Measurements from ENCODE around the gene GTF3C1. TPM values are rescaled to one million over a fixed set of nuclear protein-coding genes. Genes with fewer than 3 reads are reported as not detected.
"Not testable (repeated sequence)": the region's sequence is repeated elsewhere in the genome, so short reads cannot be mapped to it uniquely, and the experiment has no call there.

GTF3C1 gene
- total RNA-seq, 1 donor from 2014 or later, result 57.1 TPM

DNA sequence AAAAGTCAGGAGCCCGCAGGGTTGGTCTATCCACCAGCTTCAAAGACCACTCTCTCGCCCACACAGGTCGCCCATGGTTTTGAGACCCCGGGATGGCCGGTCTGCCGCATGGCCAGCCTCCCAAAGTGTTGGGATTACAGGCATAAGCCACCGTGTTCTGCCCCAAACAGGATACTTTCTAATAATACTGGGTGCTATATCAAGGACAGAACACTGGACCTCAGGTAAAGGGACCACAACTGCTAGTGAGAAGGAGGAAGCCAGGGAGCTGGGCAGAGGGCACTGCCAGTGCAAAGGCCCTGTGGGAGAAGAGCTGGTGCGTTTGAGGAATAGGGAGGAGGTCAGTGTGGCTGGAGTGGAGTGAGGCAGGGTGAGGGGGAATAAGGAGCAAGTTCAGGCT is 113.6 kb downstream of the GTF3C1 start:
- no peaks in the 10 kb centered on the region for H3K27me3 ChIP-seq (ENCODE audit: low read depth)

DNA sequence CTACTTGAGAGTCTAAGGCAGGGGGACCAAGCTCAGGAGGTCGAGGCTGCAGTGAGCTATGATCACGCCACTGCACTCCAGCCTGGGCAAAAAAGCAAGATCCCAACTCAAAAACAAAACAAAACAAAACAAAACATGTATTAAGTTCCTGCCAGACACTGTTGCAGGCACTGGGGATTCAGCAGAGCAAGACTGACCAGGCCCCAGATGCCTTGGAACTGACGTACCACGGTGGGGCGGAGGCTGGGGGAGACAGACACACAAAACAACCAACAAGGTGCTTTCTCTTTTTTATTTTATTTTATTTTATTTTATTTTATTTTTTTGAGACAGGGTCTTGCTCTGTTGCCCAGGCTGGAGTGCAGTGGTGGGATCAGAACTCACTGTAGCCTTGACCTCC is 114.6 kb downstream of the GTF3C1 start:
- ATAC-seq, H3K4me3 ChIP-seq: not testable (repeated sequence)

More for the DNA sequence above, 113.6 kb downstream of the GTF3C1 start:
- H3K4me3 ChIP-seq, result no peak overlapping the region
- intact Hi-C loops (cut with DNase I), result no loop called here
- ATAC-seq (no peak), DNase-seq (no peak)
- H3K4me1 ChIP-seq, result no peaks in the 10 kb centered on the region
- H3K9me3 ChIP-seq, result no peaks in the 10 kb centered on the region
- TF ChIP-seq, protein P1, sequence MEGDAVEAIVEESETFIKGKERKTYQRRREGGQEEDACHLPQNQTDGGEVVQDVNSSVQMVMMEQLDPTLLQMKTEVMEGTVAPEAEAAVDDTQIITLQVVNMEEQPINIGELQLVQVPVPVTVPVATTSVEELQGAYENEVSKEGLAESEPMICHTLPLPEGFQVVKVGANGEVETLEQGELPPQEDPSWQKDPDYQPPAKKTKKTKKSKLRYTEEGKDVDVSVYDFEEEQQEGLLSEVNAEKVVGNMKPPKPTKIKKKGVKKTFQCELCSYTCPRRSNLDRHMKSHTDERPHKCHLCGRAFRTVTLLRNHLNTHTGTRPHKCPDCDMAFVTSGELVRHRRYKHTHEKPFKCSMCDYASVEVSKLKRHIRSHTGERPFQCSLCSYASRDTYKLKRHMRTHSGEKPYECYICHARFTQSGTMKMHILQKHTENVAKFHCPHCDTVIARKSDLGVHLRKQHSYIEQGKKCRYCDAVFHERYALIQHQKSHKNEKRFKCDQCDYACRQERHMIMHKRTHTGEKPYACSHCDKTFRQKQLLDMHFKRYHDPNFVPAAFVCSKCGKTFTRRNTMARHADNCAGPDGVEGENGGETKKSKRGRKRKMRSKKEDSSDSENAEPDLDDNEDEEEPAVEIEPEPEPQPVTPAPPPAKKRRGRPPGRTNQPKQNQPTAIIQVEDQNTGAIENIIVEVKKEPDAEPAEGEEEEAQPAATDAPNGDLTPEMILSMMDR (IDR thresholded peaks at IDR 0.05), result no peak
- no peak overlapping the region for H3K27ac ChIP-seq
- H3K36me3 ChIP-seq, result peaks cover 6% of the 10 kb centered on the region

DNA sequence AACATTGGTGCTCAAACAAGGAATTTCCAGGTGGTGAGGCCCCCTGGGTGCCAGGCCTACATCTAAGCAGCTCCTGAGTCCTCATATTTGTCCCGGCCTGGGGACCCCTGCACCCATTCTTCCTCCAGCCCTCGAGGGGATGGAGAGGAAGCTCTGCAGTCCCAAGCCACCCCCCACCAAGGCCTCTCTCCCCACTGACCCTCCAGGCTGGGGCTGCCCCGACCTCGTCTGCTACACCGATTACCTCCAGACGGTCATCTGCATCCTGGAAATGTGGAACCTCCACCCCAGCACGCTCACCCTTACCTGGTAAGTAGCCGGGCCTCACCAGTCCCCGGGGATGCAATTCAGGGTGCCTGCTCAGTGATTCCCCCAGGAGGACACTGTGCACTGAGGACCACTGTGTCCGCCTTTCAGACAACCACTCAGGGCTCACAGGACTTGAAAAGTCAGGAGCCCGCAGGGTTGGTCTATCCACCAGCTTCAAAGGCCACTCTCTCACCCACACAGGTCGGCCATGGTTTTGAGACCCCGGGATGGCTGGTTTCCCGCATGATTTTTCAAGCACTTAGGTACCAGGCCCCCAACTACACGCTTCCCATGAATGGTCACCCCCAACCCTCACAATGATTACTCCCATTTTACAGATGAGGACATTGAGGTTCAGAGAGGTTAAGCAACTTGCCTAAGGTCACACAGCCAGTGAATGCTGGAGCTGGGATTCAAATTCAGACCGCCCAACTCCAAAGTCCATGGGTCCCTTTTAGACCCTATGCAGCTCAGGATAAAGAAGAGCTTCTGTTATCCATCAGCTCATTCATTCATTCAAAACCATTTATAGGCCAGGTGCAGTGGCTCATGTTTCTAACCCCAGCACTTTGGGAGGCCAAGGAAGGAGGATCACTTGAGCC is 115.3 kb downstream of the GTF3C1 start:
- no peak overlapping the region for H3K27ac ChIP-seq
- H3K4me1 ChIP-seq, result no peaks in the 10 kb centered on the region
- intact Hi-C loops (cut with DNase I), result no loop called here
- no peak overlapping the region for H3K4me3 ChIP-seq
- H3K27me3 ChIP-seq (ENCODE audit: low read depth), result peaks cover 5% of the 10 kb centered on the region
- no peaks in the 10 kb centered on the region for H3K9me3 ChIP-seq
- no peak for DNase-seq
- TF ChIP-seq, protein P1 (IDR thresholded peaks at IDR 0.05), result no peak
- ATAC-seq, result no peak
- H3K36me3 ChIP-seq, result peaks cover 6% of the 10 kb centered on the region

More for the DNA sequence above, 114.6 kb downstream of the GTF3C1 start:
- intact Hi-C loops (cut with DNase I); H3K36me3 ChIP-seq; H3K27ac ChIP-seq; DNase-seq; H3K9me3 ChIP-seq; H3K4me1 ChIP-seq; H3K27me3 ChIP-seq (ENCODE audit: low read depth): not testable (repeated sequence)

DNA sequence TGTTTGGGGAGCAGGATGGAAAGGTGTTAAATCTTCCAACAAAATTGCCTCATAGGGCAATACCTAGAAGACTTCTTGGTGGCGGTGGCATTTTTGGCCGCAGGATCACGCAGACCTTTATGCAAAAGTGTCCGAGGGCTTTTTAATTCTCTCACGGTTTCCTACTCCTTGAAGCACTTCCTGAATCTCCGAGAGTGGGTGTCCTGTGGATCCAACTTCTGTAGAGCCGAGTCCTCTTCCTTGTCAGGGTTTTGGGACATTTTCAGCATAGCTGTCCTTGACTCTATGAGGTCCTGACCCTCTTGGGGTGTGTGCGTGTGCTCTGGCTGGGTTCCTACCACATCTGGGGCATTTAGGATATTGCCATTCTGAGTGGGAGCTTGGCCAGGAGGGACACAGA is 116.1 kb downstream of the GTF3C1 start:
- DNase-seq (no peak), ATAC-seq (no peak)
- Histone ChIP-seq H3K4me1 (no peaks in the 10 kb centered on the region), H3K9me3 (no peaks in the 10 kb centered on the region), H3K36me3 (peaks cover 6% of the 10 kb centered on the region), H3K4me3 (no peak overlapping the region), H3K27ac (no peak overlapping the region), H3K27me3 (ENCODE audit: low read depth) (peaks cover 5% of the 10 kb centered on the region)
- intact Hi-C loops (cut with DNase I), result no loop called here
- TF ChIP-seq, protein P1 (IDR thresholded peaks at IDR 0.05), result no peak

DNA sequence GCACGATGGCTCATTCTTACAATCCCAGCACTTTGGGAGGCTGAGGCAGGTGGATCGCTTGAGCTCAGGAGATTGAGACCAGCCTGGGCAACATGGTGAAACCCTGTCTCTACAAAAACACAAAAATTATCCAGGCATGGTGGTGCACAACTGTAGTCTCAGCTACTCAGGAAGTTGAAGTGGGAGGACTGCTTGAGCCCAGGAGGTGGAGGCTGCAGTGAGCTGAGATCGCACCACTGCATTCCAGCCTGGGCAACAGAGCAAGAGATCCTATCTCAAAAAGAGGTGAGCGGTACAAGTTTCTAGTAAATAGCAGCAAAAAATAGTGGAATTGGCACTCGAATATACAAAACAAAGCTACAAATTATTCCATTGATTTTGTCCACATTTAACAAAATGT is 116.5 kb downstream of the GTF3C1 start:
- DNase-seq; H3K9me3 ChIP-seq; H3K4me3 ChIP-seq; ATAC-seq; H3K4me1 ChIP-seq; intact Hi-C loops (cut with DNase I); H3K36me3 ChIP-seq; H3K27me3 ChIP-seq (ENCODE audit: low read depth); H3K27ac ChIP-seq: not testable (repeated sequence)

DNA sequence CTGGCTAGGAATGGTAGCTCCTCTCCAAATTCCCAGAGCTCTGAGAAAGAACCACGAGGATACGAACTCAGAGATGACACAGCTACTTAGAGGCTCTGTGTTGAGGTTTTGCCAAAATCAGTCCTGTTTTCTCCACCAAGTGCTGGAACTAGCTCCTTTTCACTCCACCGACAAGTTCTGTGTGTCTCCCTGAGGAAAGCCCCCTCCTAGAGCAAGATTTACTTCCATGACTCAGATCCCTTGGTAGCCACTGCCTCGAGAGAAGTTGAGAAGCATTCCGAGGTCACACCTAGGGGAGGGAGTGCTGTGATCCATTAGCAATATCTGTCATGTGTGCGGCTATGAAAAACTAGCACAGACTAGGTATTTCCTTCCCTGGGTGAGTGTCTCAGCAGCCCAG is 117.2 kb downstream of the GTF3C1 start:
- intact Hi-C loops (cut with DNase I), result no loop called here
- Histone ChIP-seq H3K27ac (no peak overlapping the region), H3K4me3 (no peak overlapping the region), H3K4me1 (no peaks in the 10 kb centered on the region), H3K36me3 (peaks cover 4% of the 10 kb centered on the region), H3K9me3 (no peaks in the 10 kb centered on the region), H3K27me3 (ENCODE audit: low read depth) (peaks cover 5% of the 10 kb centered on the region)
- ATAC-seq, result no peak
- TF ChIP-seq, protein P1 (IDR thresholded peaks at IDR 0.05), result no peak
- DNase-seq, result no peak
